GM21515 (cell line): Measurements from ENCODE around the gene KCNQ1OT1.

Experiments
- ATAC-seq: cut with Tn5 transposase; IDR thresholded peaks from one replicate; pipeline ENCODE4 v1.9.1; 2021; ENCODE audit not compliant: unreplicated experiment

KCNQ1OT1 gene

GRCh38 chr11:2612884-2613571 lies 86.8 kb downstream of the KCNQ1OT1 start:
- no peak for ATAC-seq

DNA sequence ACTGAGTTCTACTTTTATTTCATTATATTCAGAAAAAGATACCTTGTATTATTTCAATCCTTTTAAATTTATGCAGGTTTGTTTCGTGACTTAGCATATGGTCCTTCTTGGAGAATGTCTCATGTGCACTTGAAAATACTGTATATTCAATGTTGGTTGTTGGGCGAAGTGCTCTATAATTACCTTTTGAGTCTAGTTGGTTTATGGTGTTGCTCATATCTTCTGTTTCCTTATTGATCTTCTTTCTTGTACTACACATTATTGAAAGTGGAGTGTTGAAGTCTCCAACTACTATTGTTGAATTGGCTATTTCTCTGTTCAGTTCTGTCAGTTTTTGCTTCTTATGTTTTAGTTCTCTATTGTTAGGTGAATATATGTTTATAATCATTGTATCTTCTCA lies 90.4 kb downstream of the KCNQ1OT1 start:
- ATAC-seq, result no peak

- no peak for ATAC-seq
These were observed 100.1 kb downstream of the KCNQ1OT1 start for GRCh38 chr11:2599561-2600189.

DNA sequence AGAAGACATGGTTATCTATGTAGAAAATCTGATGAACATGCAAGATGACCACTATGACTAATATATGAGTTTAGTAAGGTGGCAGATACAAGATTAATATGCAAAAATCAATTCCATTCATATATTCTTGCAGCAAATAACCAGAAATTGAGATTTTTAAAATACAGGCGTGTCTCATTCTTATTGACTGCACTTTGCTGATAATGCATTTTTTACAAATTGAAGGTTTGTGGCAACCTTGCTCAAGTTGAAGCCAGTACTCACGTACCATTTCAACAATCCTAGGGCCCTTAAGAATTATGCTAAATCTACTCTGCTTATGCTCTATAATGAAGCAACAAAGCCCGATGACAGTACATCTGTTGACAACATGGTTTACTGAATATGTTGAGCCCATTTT lies 104.6 kb downstream of the KCNQ1OT1 start:
- ATAC-seq, result no peak

GRCh38 chr11:2594267-2594666 lies 105.5 kb downstream of the KCNQ1OT1 start:
- no peak for ATAC-seq

DNA sequence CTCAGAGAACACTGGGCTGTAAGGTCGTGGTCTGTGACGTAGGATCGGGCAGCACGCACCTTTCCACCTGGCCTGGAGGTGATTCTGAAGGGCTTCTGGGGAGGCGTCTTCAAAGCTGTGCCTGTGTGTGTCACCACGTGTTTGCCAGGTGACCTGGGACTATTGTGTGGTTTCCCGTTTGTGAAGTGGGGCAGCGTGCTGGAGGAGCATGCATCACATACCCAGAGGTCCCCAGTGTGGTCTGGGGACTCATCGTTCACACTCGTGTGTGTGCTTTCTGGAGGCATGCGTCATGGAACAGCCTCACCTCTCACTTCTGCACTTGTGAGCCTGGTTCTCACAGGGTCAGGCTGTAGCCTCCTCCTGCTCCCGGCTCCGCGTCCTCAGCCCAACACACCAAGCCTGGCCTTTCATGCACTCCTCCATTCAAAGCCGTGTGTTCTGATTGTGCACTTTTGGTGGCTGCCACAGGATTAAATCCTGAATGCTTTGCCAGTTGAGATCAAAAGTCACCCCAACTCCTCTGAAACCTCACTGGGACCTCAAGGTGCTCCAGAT lies 106.3 kb downstream of the KCNQ1OT1 start:
- ATAC-seq, result no peak

- no peak for ATAC-seq
These were observed 107.0 kb downstream of the KCNQ1OT1 start for GRCh38 chr11:2592559-2593392.

DNA sequence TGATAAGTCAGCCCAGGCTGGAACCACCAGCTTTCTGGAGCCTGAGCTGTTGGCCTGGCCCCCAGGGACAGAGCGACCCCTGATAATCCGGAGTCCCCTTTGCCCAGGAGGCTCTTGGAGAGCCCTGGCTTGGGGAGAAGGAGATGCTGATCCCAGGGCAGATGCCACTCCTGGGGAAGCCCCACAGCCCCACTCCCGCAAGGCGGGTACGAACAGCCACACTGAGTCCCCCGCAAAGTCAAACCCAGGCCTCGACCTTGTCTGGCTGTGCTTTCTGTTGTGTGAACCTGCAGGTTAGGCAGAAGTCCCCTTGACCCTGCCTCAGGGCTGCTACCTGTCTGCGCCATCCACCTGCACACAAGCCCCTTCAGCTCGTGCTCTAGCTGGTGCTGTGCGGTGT lies 108.0 kb downstream of the KCNQ1OT1 start:
- no peak for ATAC-seq

DNA sequence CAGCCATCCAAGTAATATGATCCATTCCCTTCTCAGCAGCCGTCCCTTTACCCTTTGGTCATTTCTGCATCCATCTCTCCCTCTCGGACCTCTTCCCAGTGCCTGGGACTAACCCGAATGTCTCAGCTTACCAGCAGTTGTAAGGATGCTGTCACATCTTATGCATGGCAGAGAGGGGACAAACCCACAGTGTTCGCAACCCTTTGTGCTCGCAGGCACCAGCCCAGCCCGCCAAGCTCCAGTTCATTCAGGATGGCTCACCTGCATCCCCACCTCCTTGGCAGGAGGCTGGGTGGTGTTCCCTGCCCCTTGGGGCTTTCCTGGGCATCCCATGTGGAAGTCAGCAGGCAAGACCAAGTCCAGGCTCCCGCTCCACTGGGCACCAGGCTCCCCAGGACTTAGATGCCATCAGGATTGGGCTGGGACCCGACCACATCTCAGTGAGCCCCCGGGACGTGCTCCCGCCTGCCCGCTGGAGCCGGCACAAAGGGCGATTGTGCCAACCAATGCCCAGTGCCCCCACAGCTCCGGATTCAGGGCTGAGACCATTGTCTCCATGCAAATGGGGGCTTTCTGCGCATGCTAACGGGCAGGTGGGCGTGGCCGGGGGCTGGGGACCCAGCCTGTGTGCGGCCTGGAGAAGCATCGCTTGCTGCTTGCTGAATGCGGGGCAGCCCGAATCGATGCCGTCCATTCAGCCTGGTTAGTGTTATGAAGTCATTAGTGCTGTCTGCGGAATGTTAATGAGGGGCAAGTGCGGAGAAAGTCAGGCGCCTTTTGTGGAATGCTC lies 108.6 kb downstream of the KCNQ1OT1 start:
- ATAC-seq, result no peak

- ATAC-seq, result no peak
These were observed 109.4 kb downstream of the KCNQ1OT1 start for GRCh38 chr11:2590131-2590964.

DNA sequence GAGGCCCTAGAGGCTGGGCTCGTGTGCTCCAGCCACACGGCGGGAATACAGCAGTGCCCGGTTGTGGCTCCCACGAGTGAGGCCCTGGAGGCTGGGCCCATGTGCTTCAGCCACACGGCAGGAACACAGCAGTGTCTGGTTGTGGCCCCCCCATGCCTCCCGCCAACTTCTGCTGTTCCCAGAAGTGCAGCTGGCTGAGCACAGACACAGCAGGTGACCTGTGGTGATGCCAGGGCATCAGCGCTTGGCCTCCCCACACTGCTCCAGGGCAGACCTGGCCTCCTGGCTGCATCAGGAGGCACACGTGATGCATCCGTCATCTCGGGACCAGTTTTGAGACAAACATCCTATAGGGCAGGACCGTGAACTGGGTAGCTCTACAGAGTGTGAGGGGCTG lies 110.3 kb downstream of the KCNQ1OT1 start:
- ATAC-seq, result no peak

DNA sequence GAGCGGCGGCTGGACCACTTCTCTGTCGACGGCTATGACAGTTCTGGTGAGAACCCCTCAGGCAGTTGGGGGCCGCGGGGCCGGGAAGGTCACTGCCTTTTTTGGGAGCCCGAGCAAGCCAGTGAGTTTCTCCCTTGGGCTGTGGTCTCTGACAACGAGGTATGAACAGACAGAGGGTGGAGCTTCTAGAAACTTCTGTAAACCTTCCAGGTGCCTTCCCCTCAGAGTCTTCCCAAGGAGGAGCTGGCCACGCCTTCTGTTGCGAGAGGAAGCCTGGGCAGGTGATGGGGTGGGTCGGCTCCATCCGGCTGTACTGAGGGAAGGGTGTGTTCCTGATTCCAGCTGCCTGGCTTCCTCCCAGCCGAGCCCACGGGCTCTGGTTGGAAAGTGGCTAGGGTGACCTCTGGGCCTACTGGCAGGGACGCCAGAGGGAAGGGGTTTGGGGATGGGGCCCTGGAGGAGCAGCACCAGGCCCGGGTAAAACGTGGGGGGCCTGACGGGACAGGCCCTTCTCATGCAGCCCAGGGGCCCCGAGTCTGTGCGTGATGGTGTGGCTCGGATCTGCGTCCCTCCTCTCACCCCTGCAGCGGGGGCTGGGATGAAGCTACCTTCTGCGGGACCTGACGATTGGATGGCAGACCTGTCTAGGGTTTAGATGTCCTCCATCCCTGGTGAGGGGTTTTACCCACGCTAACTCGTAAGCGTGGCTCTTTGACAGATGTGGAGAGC lies 110.8 kb downstream of the KCNQ1OT1 start:
- no peak for ATAC-seq

DNA sequence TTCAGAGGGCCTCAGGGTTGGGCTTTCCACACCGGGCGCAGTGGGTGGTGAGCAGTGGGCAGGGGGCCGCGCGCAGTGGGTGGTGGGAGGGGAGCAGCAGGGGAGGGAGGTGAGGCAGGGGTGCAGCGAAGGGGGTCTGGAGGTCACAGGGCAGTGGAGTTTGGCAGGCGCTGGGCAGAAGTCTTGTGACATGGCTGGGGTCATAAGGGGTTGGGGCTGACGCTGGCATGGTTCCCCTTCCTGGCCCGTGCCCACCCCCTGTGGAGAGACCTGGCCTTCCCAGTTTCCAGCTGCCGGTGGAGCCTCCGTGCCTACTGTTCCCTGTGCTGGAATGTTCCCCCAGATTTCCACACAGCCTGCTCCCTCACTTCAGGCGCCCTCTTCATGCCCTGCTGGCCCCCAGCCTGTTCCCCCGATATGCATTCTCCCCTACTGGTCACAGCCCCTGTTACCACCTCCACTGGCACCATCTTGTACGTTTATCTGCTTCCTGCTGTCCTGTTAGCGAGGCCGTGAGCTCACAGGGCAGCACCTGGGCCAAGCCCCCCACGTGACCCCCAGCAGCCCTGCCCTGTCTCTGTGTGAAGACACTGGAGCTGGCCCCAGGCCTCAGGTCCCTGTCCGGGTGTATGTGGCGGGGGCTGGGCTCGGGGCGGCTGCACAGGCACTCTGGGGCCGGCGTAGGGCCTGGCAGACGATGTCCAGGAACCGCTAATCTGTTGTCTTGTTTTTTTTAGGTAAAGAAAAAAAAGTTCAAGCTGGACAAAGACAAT lies 111.6 kb downstream of the KCNQ1OT1 start:
- no peak for ATAC-seq

GRCh38 chr11:2587132-2587930 lies 112.5 kb downstream of the KCNQ1OT1 start:
- ATAC-seq, result no peak

GRCh38 chr11:2586793-2587131 lies 113.0 kb downstream of the KCNQ1OT1 start:
- no peak for ATAC-seq

DNA sequence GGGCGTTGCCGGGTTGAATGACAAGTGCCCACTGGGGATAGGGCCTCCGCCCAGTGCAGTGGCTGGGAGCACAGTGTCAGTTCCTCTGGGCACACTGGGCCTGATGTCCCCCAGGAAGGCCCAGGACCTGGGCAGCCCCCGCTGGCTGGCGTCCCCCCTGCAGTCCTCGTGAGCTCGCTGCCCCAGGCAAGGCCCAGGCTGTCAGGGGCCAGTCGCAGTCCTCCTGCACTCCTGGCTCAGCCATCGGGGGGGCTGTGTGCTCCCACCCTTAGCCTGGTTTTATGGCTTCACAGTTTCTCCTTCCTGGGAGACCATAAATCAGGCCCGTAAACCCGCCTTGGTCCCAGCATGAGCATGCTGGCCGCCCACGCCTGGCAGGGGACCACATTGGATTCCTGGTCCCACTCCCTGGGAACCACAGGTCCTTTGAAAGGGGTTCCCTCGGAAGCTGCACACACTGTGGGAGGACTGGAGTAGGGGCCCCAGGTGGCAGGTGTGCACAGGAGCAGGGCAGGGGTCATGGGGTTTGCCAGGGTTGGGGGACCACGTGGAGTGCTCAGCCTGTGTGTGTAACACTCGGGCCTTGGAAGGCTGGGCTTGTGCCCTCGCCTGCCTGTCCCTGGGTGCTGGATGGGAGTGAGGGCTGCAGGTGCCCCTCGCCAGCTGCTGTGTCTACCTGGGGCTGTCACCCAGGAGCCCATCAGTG lies 113.6 kb downstream of the KCNQ1OT1 start:
- ATAC-seq, result no peak

GRCh38 chr11:2585566-2586086 lies 114.2 kb downstream of the KCNQ1OT1 start:
- ATAC-seq, result no peak
